ENCODE data around the gene NPFFR1. TPM values are rescaled to one million over a fixed set of nuclear protein-coding genes. Genes with fewer than 3 reads are reported as not detected.
A peak's percentile ranks its signal among the peaks of the same experiment; 100 is the strongest.

NPFFR1 gene
- total RNA-seq (2022) = 0.20 and 0.24 TPM in 2 replicates
- Bru-seq, nascent RNA = percentile 14 among the genes with signal in this experiment
- percentile 21 among the genes with signal in this experiment for BruChase-seq, experiment 1, labeled RNA remaining after a 6-hour chase
- percentile 23 among the genes with signal in this experiment for BruChase-seq, experiment 2, labeled RNA remaining after a 2-hour chase
- long read RNA-seq = 0 reads

- TF ChIP-seq, protein P1, sequence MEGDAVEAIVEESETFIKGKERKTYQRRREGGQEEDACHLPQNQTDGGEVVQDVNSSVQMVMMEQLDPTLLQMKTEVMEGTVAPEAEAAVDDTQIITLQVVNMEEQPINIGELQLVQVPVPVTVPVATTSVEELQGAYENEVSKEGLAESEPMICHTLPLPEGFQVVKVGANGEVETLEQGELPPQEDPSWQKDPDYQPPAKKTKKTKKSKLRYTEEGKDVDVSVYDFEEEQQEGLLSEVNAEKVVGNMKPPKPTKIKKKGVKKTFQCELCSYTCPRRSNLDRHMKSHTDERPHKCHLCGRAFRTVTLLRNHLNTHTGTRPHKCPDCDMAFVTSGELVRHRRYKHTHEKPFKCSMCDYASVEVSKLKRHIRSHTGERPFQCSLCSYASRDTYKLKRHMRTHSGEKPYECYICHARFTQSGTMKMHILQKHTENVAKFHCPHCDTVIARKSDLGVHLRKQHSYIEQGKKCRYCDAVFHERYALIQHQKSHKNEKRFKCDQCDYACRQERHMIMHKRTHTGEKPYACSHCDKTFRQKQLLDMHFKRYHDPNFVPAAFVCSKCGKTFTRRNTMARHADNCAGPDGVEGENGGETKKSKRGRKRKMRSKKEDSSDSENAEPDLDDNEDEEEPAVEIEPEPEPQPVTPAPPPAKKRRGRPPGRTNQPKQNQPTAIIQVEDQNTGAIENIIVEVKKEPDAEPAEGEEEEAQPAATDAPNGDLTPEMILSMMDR (IDR thresholded peaks at IDR 0.05; ENCODE audit: unreplicated experiment) = no peak
- no peaks in the 10 kb centered on the region for H3K36me3 Mint-ChIP-seq (ENCODE audit: insufficient read depth, unreplicated experiment)
- H3K9me3 Mint-ChIP-seq (ENCODE audit: low read depth, unreplicated experiment) = no peaks in the 10 kb centered on the region
- H3K4me3 Mint-ChIP-seq (ENCODE audit: low read depth, unreplicated experiment) = peak within 1 kb of the TSS; percentile 57
- no peak within 1 kb of the TSS for H3K27ac Mint-ChIP-seq (ENCODE audit: unreplicated experiment)
- CTCF ChIA-PET = no interaction called here
- intact Hi-C loops (cut with micrococcal nuclease; ENCODE audit: unreplicated experiment) = no loop called here
- peaks cover 8% of the 10 kb centered on the region for H3K4me1 Mint-ChIP-seq (ENCODE audit: low read depth, unreplicated experiment)
- peaks cover 55% of the 10 kb centered on the region for H3K27me3 Mint-ChIP-seq (ENCODE audit: unreplicated experiment)
- no TSS peak for BruUV-seq (replicated peaks)
- peak; percentile 17 for DNase-seq
Measured at GRCh38 chr10:70283445-70284399, at the start of gene NPFFR1. NPFFR1 (minus strand) TSS chr10:70284004; CDS start chr10:70283676, 328 bp downstream.

DNA sequence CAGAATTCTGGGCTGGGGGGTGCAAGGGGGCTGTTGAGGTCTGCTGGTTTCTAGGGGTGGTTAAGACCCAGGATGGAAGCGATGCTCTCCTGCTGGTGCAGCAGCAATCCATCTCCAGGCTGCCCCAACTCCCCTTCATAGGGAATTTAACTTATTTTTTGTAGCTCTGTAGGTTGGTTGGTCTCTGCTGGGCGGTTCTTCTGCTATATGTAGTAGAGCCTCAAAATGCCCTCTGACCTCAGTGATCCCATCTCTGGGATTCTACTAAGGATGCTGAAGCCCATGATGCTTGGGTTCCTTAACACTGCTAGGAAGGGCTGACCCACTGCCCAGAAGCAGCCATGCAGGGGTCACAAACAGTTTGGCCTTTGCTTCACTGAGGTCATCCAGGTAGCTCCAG, 49.5 kb upstream of the NPFFR1 start:
- TF ChIP-seq, protein P1 (IDR thresholded peaks at IDR 0.05; ENCODE audit: unreplicated experiment) = no peak
- H3K27me3 Mint-ChIP-seq (ENCODE audit: unreplicated experiment) = no peaks in the 10 kb centered on the region
- H3K4me3 Mint-ChIP-seq (ENCODE audit: low read depth, unreplicated experiment) = no peak overlapping the region
- no TSS peak for BruUV-seq (replicated peaks)
- peaks cover 39% of the 10 kb centered on the region for H3K4me1 Mint-ChIP-seq (ENCODE audit: low read depth, unreplicated experiment)
- peaks cover 15% of the 10 kb centered on the region for H3K36me3 Mint-ChIP-seq (ENCODE audit: insufficient read depth, unreplicated experiment)
- CTCF ChIA-PET = no interaction called here
- no peak for DNase-seq
- no peaks in the 10 kb centered on the region for H3K9me3 Mint-ChIP-seq (ENCODE audit: low read depth, unreplicated experiment)
- intact Hi-C loops (cut with micrococcal nuclease; ENCODE audit: unreplicated experiment) = loop anchor here (5.0 kb wide), 1 partner anchor 61 kb away; no protein-coding TSS in a partner anchor
- H3K27ac Mint-ChIP-seq (ENCODE audit: unreplicated experiment) = no peak overlapping the region

DNA sequence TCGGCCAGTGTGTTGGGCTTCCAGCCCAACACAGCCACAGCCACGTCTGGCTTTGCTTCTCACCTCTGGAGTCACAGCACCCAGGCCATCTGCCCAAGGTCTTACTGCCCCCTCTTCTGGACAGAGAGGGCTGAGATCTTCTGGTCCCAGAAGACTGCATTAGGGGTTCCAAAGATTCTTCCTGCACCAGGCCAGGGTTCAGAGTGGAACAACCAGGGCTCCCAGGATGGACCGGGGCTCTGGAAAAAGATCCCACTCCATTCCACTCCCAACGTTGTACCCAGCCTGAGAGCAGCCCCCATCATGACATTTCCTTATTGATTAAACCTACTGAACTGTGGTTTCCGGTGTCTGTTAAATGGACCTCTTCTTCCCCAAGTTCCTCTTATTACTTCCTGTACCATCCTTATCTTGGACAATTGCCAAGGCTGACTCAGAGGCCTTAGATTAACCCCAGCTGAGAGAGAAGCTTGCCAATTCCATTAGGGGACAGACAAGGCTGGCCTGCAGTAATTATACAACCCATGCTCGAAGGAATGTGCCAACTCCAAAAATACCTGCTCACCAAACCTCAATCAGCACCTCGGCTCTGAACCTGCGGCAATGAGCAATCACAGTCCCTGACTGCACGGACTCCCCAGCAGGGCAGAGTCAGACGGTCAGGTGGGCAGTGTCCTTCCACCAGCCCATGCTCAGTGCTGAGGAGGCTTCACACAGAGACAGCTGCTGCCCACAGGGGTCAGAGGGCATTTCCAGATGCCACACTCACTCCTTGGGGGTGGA, 47.9 kb upstream of the NPFFR1 start:
- H3K27ac Mint-ChIP-seq (ENCODE audit: unreplicated experiment) = peak overlapping the region; percentile 72
- peaks cover 15% of the 10 kb centered on the region for H3K36me3 Mint-ChIP-seq (ENCODE audit: insufficient read depth, unreplicated experiment)
- no peaks in the 10 kb centered on the region for H3K27me3 Mint-ChIP-seq (ENCODE audit: unreplicated experiment)
- peak; percentile 81 for DNase-seq
- intact Hi-C loops (cut with micrococcal nuclease; ENCODE audit: unreplicated experiment) = loop anchor here (5.0 kb wide), 1 partner anchor 59 kb away; no protein-coding TSS in a partner anchor
- CTCF ChIA-PET = interaction anchor here (1.0 to 1.7 kb wide), 7 partner anchors 33 to 185 kb away, joined by 3 to 10 read pairs (median 4); partner anchors contain the start of gene TYSND1
- TF ChIP-seq, protein P1 (IDR thresholded peaks at IDR 0.05; ENCODE audit: unreplicated experiment) = peak; percentile 23
- peaks cover 41% of the 10 kb centered on the region for H3K4me1 Mint-ChIP-seq (ENCODE audit: low read depth, unreplicated experiment)
- no TSS peak for BruUV-seq (replicated peaks)
- no peaks in the 10 kb centered on the region for H3K9me3 Mint-ChIP-seq (ENCODE audit: low read depth, unreplicated experiment)
- H3K4me3 Mint-ChIP-seq (ENCODE audit: low read depth, unreplicated experiment) = peak overlapping the region; percentile 13

DNA sequence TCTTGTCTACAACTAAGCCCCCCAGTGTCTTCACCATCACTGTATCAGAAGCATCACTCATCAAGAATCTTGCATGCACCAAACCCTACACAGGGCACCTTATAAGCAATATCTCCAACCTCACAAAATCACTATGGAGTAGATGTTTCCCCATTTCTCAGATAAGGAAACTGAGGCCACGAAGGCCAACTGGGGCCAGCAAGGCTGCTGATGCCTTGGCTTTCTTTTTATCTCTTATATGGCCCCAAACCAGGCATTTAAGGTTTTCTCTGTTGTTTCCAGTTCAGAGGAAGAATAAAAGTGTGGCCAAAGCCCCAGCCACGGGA, 47.3 kb upstream of the NPFFR1 start:
- Mint-ChIP-seq H3K9me3 (ENCODE audit: low read depth, unreplicated experiment) (no peaks in the 10 kb centered on the region), H3K27ac (ENCODE audit: unreplicated experiment) (no peak overlapping the region), H3K27me3 (ENCODE audit: unreplicated experiment) (no peaks in the 10 kb centered on the region), H3K4me3 (ENCODE audit: low read depth, unreplicated experiment) (peak overlapping the region; percentile 13), H3K4me1 (ENCODE audit: low read depth, unreplicated experiment) (peaks cover 46% of the 10 kb centered on the region), H3K36me3 (ENCODE audit: insufficient read depth, unreplicated experiment) (peaks cover 15% of the 10 kb centered on the region)
- BruUV-seq (replicated peaks) = no TSS peak
- TF ChIP-seq, protein P1 (IDR thresholded peaks at IDR 0.05; ENCODE audit: unreplicated experiment) = no peak
- intact Hi-C loops (cut with micrococcal nuclease; ENCODE audit: unreplicated experiment) = loop anchor here (5.0 kb wide), 1 partner anchor 59 kb away; no protein-coding TSS in a partner anchor
- CTCF ChIA-PET = interaction anchor here (1.0 to 1.7 kb wide), 6 partner anchors 33 to 185 kb away, joined by 3 to 10 read pairs (median 4); partner anchors contain the start of gene TYSND1
- DNase-seq = no peak

All from Calu3 (cell line).